Rectal smooth muscle tissue (tissue), 1 donor: ENCODE data around the gene GATA2.

ENCODE experiments used
- H3K27ac ChIP-seq: one replicate; pipeline ENCODE4 v1.7.0; 2013; ENCODE audit warnings: low read depth, low read length, inconsistent platforms
- H3K27me3 ChIP-seq: one replicate; pipeline ENCODE4 v1.7.0; 2013; ENCODE audit warnings: low read length; ENCODE audit not compliant: control insufficient read depth, insufficient read depth
- H3K36me3 ChIP-seq: one replicate; pipeline ENCODE4 v1.7.0; 2013; ENCODE audit warnings: low read length; ENCODE audit not compliant: control insufficient read depth, insufficient read depth
- H3K4me1 ChIP-seq: one replicate; pipeline ENCODE4 v1.7.0; 2013; ENCODE audit warnings: low read length; ENCODE audit not compliant: control insufficient read depth, insufficient read depth
- H3K4me3 ChIP-seq: one replicate; pipeline ENCODE4 v1.7.0; 2013; ENCODE audit warnings: low read length
- H3K9ac ChIP-seq: one replicate; pipeline ENCODE4 v1.7.0; 2013; ENCODE audit warnings: low read length

The GATA2 gene

GRCh38 chr3:128473180-128473519 is 19.9 kb downstream of the GATA2 start:
- H3K4me3 ChIP-seq, result no peak overlapping the region
- H3K36me3 ChIP-seq, result no peaks in the 10 kb centered on the region
- H3K4me1 ChIP-seq, result no peaks in the 10 kb centered on the region
- H3K9ac ChIP-seq, result no peak overlapping the region
- no peak overlapping the region for H3K27ac ChIP-seq
- peaks cover 3% of the 10 kb centered on the region for H3K27me3 ChIP-seq

GRCh38 chr3:128472449-128473179 is 20.4 kb downstream of the GATA2 start:
- Histone ChIP-seq H3K9ac (no peak overlapping the region), H3K4me3 (no peak overlapping the region), H3K4me1 (no peaks in the 10 kb centered on the region), H3K36me3 (no peaks in the 10 kb centered on the region), H3K27ac (no peak overlapping the region), H3K27me3 (peaks cover 3% of the 10 kb centered on the region)

- no peak overlapping the region for H3K27ac ChIP-seq
- H3K4me3 ChIP-seq, result no peak overlapping the region
Measured at GRCh38 chr3:128471720-128472119, 21.3 kb downstream of the GATA2 start.

GRCh38 chr3:128471110-128471509 is 21.9 kb downstream of the GATA2 start:
- peaks cover 6% of the 10 kb centered on the region for H3K27me3 ChIP-seq
- no peaks in the 10 kb centered on the region for H3K36me3 ChIP-seq
- H3K4me1 ChIP-seq, result no peaks in the 10 kb centered on the region
- H3K27ac ChIP-seq, result no peak overlapping the region
- no peak overlapping the region for H3K4me3 ChIP-seq
- H3K9ac ChIP-seq, result no peak overlapping the region

More at GRCh38 chr3:128471720-128472119, 21.3 kb downstream of the GATA2 start:
- Histone ChIP-seq H3K27me3 (peaks cover 3% of the 10 kb centered on the region), H3K36me3 (no peaks in the 10 kb centered on the region), H3K9ac (no peak overlapping the region), H3K4me1 (no peaks in the 10 kb centered on the region)

- no peak overlapping the region for H3K27ac ChIP-seq
- H3K36me3 ChIP-seq, result no peaks in the 10 kb centered on the region
- peaks cover 10% of the 10 kb centered on the region for H3K27me3 ChIP-seq
Measured at GRCh38 chr3:128470134-128470899, 22.7 kb downstream of the GATA2 start.

GRCh38 chr3:128469556-128469955 is 23.4 kb downstream of the GATA2 start:
- H3K27me3 ChIP-seq, result peaks cover 10% of the 10 kb centered on the region
- H3K9ac ChIP-seq, result no peak overlapping the region
- no peaks in the 10 kb centered on the region for H3K36me3 ChIP-seq
- no peak overlapping the region for H3K4me3 ChIP-seq
- H3K4me1 ChIP-seq, result no peaks in the 10 kb centered on the region
- no peak overlapping the region for H3K27ac ChIP-seq

More at GRCh38 chr3:128470134-128470899, 22.7 kb downstream of the GATA2 start:
- no peak overlapping the region for H3K9ac ChIP-seq
- no peaks in the 10 kb centered on the region for H3K4me1 ChIP-seq
- no peak overlapping the region for H3K4me3 ChIP-seq

- no peak overlapping the region for H3K4me3 ChIP-seq
- H3K9ac ChIP-seq, result no peak overlapping the region
- H3K36me3 ChIP-seq, result no peaks in the 10 kb centered on the region
- H3K27ac ChIP-seq, result no peak overlapping the region
- no peaks in the 10 kb centered on the region for H3K4me1 ChIP-seq
- peaks cover 10% of the 10 kb centered on the region for H3K27me3 ChIP-seq
Measured at GRCh38 chr3:128468791-128469527, 24.0 kb downstream of the GATA2 start.

GRCh38 chr3:128468285-128468790 is 24.7 kb downstream of the GATA2 start:
- Histone ChIP-seq H3K36me3 (no peaks in the 10 kb centered on the region), H3K27me3 (peaks cover 10% of the 10 kb centered on the region), H3K4me1 (no peaks in the 10 kb centered on the region), H3K27ac (no peak overlapping the region), H3K9ac (no peak overlapping the region), H3K4me3 (no peak overlapping the region)

- Histone ChIP-seq H3K27me3 (peaks cover 10% of the 10 kb centered on the region), H3K36me3 (no peaks in the 10 kb centered on the region), H3K9ac (no peak within 1 kb of the TSS)
Measured at GRCh38 chr3:128466840-128467541, 26.0 kb downstream of the GATA2 start, which contains the start of gene DNAJB8. DNAJB8 (minus strand) TSS chr3:128466890; CDS start chr3:128463245, 3,645 bp downstream.

GRCh38 chr3:128464702-128465101 is 28.3 kb downstream of the GATA2 start:
- Histone ChIP-seq H3K27ac (no peak overlapping the region), H3K4me3 (no peak overlapping the region), H3K27me3 (peaks cover 10% of the 10 kb centered on the region), H3K9ac (no peak overlapping the region), H3K4me1 (no peaks in the 10 kb centered on the region), H3K36me3 (no peaks in the 10 kb centered on the region)

More at GRCh38 chr3:128466840-128467541, 26.0 kb downstream of the GATA2 start, which contains the start of gene DNAJB8:
- Histone ChIP-seq H3K4me3 (no peak within 1 kb of the TSS), H3K4me1 (no peaks in the 10 kb centered on the region), H3K27ac (no peak within 1 kb of the TSS)

- Histone ChIP-seq H3K36me3 (no peaks in the 10 kb centered on the region), H3K4me3 (no peak overlapping the region), H3K27ac (no peak overlapping the region), H3K4me1 (no peaks in the 10 kb centered on the region), H3K9ac (no peak overlapping the region), H3K27me3 (peaks cover 10% of the 10 kb centered on the region)
Measured at GRCh38 chr3:128464188-128464587, 28.8 kb downstream of the GATA2 start.
